GM12891 (cell line): Measurements from ENCODE around the gene THPO.

Experiments used
- DNase-seq: peaks from one replicate; pipeline ENCODE4 v3.0.0; 2011; ENCODE audit warnings: low spot score; ENCODE audit not compliant: insufficient read length
- FAIRE-seq: peaks from 2 replicates; lab custom pipeline; 2011; peaks lifted over from hg19 to GRCh38; lab: Jason Lieb, UNC
- PAX5 ChIP-seq: IDR thresholded peaks from 2 replicates; pipeline ENCODE4 v1.6.1; 2011; ENCODE audit warnings: low read length, moderate library complexity, mild to moderate bottlenecking; ENCODE audit not compliant: insufficient read depth, severe bottlenecking
- POLR2A ChIP-seq: IDR thresholded peaks from 2 replicates; pipeline ENCODE4 v1.6.1; 2011; ENCODE audit warnings: low read depth, low read length, control low read depth
- POLR2AphosphoS5 ChIP-seq: IDR thresholded peaks from 2 replicates; pipeline ENCODE4 v1.6.1; 2011; ENCODE audit warnings: low read depth, low read length, control low read depth
- POU2F2 ChIP-seq: IDR thresholded peaks from 2 replicates; pipeline ENCODE4 v1.6.1; 2011; ENCODE audit warnings: low read depth, mild to moderate bottlenecking, control low read depth, low read length, moderate library complexity
- SPI1 ChIP-seq: IDR thresholded peaks from 2 replicates; pipeline ENCODE4 v1.6.1; 2011; ENCODE audit warnings: low read depth, low read length, control low read depth
- TAF1 ChIP-seq: IDR thresholded peaks from 2 replicates; pipeline ENCODE4 v1.6.1; 2011; ENCODE audit warnings: low read depth, low read length, control low read depth

Gene THPO

GRCh38 chr3:184358921-184359350, 19.1 kb downstream of the THPO start:
- TF ChIP-seq POLR2AphosphoS5 (no peak), PAX5 (no peak), POU2F2 (no peak), SPI1 (no peak), TAF1 (no peak), POLR2A (no peak)
- FAIRE-seq = no peak
- DNase-seq = no peak

- TF ChIP-seq POLR2AphosphoS5 (no peak), PAX5 (no peak), SPI1 (no peak), POLR2A (no peak), TAF1 (no peak), POU2F2 (no peak)
- DNase-seq = no peak
- no peak for FAIRE-seq
Observed at GRCh38 chr3:184358124-184358767, 19.8 kb downstream of the THPO start.

GRCh38 chr3:184357248-184358123, 20.5 kb downstream of the THPO start:
- FAIRE-seq (no peak), DNase-seq (no peak)
- TF ChIP-seq POLR2A (no peak), SPI1 (no peak), PAX5 (no peak), POLR2AphosphoS5 (no peak), POU2F2 (no peak)

- TF ChIP-seq POLR2A (no peak), TAF1 (no peak), SPI1 (no peak), POU2F2 (no peak), PAX5 (no peak), POLR2AphosphoS5 (no peak)
- FAIRE-seq (no peak), DNase-seq (no peak)
Observed at GRCh38 chr3:184355261-184356040, 22.6 kb downstream of the THPO start.

GRCh38 chr3:184354754-184355153, 23.3 kb downstream of the THPO start:
- no peak for TF ChIP-seq PAX5
- TF ChIP-seq POLR2A = no peak
- no peak for TF ChIP-seq SPI1
- TF ChIP-seq POU2F2 = no peak
- no peak for TF ChIP-seq POLR2AphosphoS5
- no peak for TF ChIP-seq TAF1
- no peak for FAIRE-seq
- DNase-seq = no peak

- DNase-seq (peak; percentile 71), FAIRE-seq (peak; percentile 35)
- TF ChIP-seq TAF1 = no peak
- no peak for TF ChIP-seq PAX5
- TF ChIP-seq POU2F2 = no peak
- TF ChIP-seq SPI1 = no peak
- TF ChIP-seq POLR2AphosphoS5 = no peak
- no peak for TF ChIP-seq POLR2A
Observed at GRCh38 chr3:184354121-184354728, 23.8 kb downstream of the THPO start.

- DNase-seq (no peak), FAIRE-seq (no peak)
- TF ChIP-seq SPI1 (no peak), TAF1 (no peak), POLR2A (no peak), POU2F2 (no peak)
Observed at GRCh38 chr3:184353546-184353941, 24.5 kb downstream of the THPO start.

- FAIRE-seq = no peak
- TF ChIP-seq SPI1 (no peak), POLR2A (no peak), POU2F2 (no peak), POLR2AphosphoS5 (no peak), TAF1 (no peak), PAX5 (no peak)
- no peak for DNase-seq
Observed at GRCh38 chr3:184352897-184353545, 25.0 kb downstream of the THPO start.
